Muscle of arm (tissue), 12 donors: ENCODE results near the gene TMEM53. TPM values are rescaled to one million over a fixed set of nuclear protein-coding genes. Genes with fewer than 3 reads are reported as not detected.

Experiments
- DNase-seq: peaks from one replicate; pipeline ENCODE4 v3.0.0-alpha.2; 2013
- polyA plus RNA-seq, 12 donors: library from polyadenylated mRNA; unstranded; fragments of 120-200 nt; gene quantifications; one replicate each; pipeline ENCODE4 v1.2.1, GENCODE V29; 2013; ENCODE audit not compliant: insufficient read length in 12 of 12

TMEM53 gene
- polyA plus RNA-seq, 12 donors: 4.5 to 7.7 (median 5.4) TPM; not detected in 2

- no peak for DNase-seq
These were observed 25.6 kb downstream of the TMEM53 start for GRCh38 chr1:44648529-44649250.

- DNase-seq: no peak
These were observed 26.4 kb downstream of the TMEM53 start for GRCh38 chr1:44647896-44648295.

GRCh38 chr1:44646261-44647110 lies 27.8 kb downstream of the TMEM53 start:
- DNase-seq: no peak

GRCh38 chr1:44645476-44646244 lies 28.6 kb downstream of the TMEM53 start:
- peak; percentile 47 for DNase-seq

- no peak for DNase-seq
These were observed 29.5 kb downstream of the TMEM53 start for GRCh38 chr1:44644806-44645205.

- no peak for DNase-seq
These were observed 30.5 kb downstream of the TMEM53 start for GRCh38 chr1:44643721-44644334.

- no peak for DNase-seq
These were observed 31.4 kb downstream of the TMEM53 start for GRCh38 chr1:44642925-44643324.

- DNase-seq: no peak
These were observed 32.0 kb downstream of the TMEM53 start for GRCh38 chr1:44642255-44642654.

- no peak for DNase-seq
These were observed 32.9 kb downstream of the TMEM53 start for GRCh38 chr1:44641126-44642102.

GRCh38 chr1:44640200-44640853 lies 34.0 kb downstream of the TMEM53 start:
- DNase-seq: no peak

GRCh38 chr1:44637702-44638411 lies 36.4 kb downstream of the TMEM53 start:
- DNase-seq: no peak

GRCh38 chr1:44636688-44637598 lies 37.3 kb downstream of the TMEM53 start:
- DNase-seq: no peak

- DNase-seq: no peak
These were observed 38.1 kb downstream of the TMEM53 start for GRCh38 chr1:44636083-44636687.

GRCh38 chr1:44635439-44635838 lies 38.8 kb downstream of the TMEM53 start:
- DNase-seq: no peak

GRCh38 chr1:44634606-44635189 lies 39.6 kb downstream of the TMEM53 start:
- DNase-seq: no peak

- DNase-seq: no peak
These were observed 41.7 kb downstream of the TMEM53 start for GRCh38 chr1:44632598-44632997.
